ENCODE results near the gene LRRC36. TPM values are rescaled to one million over a fixed set of nuclear protein-coding genes. Genes with fewer than 3 reads are reported as not detected.

The LRRC36 gene
- total RNA-seq, 1 donor from 2014 or later, result 0.54 TPM

DNA sequence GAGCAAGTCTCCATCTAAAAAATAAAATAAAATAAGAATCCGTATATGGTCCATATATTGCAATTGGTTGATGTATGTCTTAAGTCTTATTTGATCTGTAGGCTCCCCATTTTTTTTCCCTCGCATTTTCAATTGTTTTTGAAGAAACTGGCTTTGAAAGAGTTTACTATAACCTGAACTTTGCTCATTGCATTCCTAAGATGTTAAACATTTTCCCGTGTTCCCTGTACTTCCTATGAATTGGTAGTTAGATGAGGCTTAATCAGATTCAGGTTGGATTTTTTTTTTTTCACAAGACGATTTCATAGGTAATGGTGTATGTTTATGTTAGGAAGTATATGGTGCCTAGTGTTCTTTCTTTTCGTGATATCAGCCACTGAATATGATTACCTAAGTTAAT lies 3.3 kb downstream of the LRRC36 start:
- Histone ChIP-seq H3K36me3 (ENCODE audit: control insufficient read depth, insufficient read depth, low read length) (no peaks in the 10 kb centered on the region), H3K4me3 (ENCODE audit: low read depth, low read length) (no peak overlapping the region), H3K27me3 (ENCODE audit: control insufficient read depth, insufficient read depth, low read length) (no peaks in the 10 kb centered on the region)
- DNase-seq (ENCODE audit: low read depth), result no peak
- TF ChIP-seq, protein P1, sequence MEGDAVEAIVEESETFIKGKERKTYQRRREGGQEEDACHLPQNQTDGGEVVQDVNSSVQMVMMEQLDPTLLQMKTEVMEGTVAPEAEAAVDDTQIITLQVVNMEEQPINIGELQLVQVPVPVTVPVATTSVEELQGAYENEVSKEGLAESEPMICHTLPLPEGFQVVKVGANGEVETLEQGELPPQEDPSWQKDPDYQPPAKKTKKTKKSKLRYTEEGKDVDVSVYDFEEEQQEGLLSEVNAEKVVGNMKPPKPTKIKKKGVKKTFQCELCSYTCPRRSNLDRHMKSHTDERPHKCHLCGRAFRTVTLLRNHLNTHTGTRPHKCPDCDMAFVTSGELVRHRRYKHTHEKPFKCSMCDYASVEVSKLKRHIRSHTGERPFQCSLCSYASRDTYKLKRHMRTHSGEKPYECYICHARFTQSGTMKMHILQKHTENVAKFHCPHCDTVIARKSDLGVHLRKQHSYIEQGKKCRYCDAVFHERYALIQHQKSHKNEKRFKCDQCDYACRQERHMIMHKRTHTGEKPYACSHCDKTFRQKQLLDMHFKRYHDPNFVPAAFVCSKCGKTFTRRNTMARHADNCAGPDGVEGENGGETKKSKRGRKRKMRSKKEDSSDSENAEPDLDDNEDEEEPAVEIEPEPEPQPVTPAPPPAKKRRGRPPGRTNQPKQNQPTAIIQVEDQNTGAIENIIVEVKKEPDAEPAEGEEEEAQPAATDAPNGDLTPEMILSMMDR (IDR thresholded peaks at IDR 0.05; ENCODE audit: insufficient read depth, low read length, poor library complexity, severe bottlenecking), result no peak

DNA sequence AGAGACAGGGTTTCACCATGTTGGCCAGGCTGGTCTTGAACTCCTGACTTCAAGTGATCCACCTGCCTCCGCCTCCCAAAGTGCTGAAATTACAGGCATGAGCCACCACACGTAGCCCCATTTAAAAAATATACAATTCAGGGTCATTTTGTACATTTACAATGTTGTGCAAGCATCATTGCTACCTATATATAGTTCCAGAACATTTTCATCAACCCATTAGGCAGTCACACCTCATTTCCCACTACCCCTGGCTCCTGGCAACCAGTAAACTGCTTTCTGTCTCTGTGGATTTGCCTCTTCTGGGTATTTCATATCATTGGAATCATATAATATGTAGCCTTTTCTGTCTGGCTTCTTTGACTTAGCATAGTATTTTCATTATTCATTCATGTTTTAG lies 6.7 kb downstream of the LRRC36 start:
- Histone ChIP-seq H3K4me3 (ENCODE audit: low read depth, low read length) (no peak overlapping the region), H3K27me3 (ENCODE audit: control insufficient read depth, insufficient read depth, low read length) (no peaks in the 10 kb centered on the region), H3K36me3 (ENCODE audit: control insufficient read depth, insufficient read depth, low read length) (no peaks in the 10 kb centered on the region)
- DNase-seq (ENCODE audit: low read depth), result no peak
- TF ChIP-seq, protein P1 (IDR thresholded peaks at IDR 0.05; ENCODE audit: insufficient read depth, low read length, poor library complexity, severe bottlenecking), result no peak

GRCh38 chr16:67336116-67336515 lies 9.5 kb downstream of the LRRC36 start:
- Histone ChIP-seq H3K36me3 (ENCODE audit: control insufficient read depth, insufficient read depth, low read length) (no peaks in the 10 kb centered on the region), H3K4me3 (ENCODE audit: low read depth, low read length) (no peak overlapping the region), H3K27me3 (ENCODE audit: control insufficient read depth, insufficient read depth, low read length) (no peaks in the 10 kb centered on the region)
- TF ChIP-seq, protein P1 (IDR thresholded peaks at IDR 0.05; ENCODE audit: insufficient read depth, low read length, poor library complexity, severe bottlenecking), result no peak
- DNase-seq (ENCODE audit: low read depth), result no peak

- H3K4me3 ChIP-seq (ENCODE audit: low read depth, low read length), result no peak overlapping the region
- no peak for DNase-seq (ENCODE audit: low read depth)
- TF ChIP-seq, protein P1 (IDR thresholded peaks at IDR 0.05; ENCODE audit: insufficient read depth, low read length, poor library complexity, severe bottlenecking), result no peak
- H3K36me3 ChIP-seq (ENCODE audit: control insufficient read depth, insufficient read depth, low read length), result no peaks in the 10 kb centered on the region
- H3K27me3 ChIP-seq (ENCODE audit: control insufficient read depth, insufficient read depth, low read length), result no peaks in the 10 kb centered on the region
Observed at GRCh38 chr16:67336648-67337047, 10.0 kb downstream of the LRRC36 start.

- no peaks in the 10 kb centered on the region for H3K36me3 ChIP-seq (ENCODE audit: control insufficient read depth, insufficient read depth, low read length)
- no peak for DNase-seq (ENCODE audit: low read depth)
- no peaks in the 10 kb centered on the region for H3K27me3 ChIP-seq (ENCODE audit: control insufficient read depth, insufficient read depth, low read length)
- TF ChIP-seq, protein P1 (IDR thresholded peaks at IDR 0.05; ENCODE audit: insufficient read depth, low read length, poor library complexity, severe bottlenecking), result no peak
- H3K4me3 ChIP-seq (ENCODE audit: low read depth, low read length), result no peak overlapping the region
Observed at GRCh38 chr16:67339453-67339852, 12.8 kb downstream of the LRRC36 start.

- Histone ChIP-seq H3K27me3 (ENCODE audit: control insufficient read depth, insufficient read depth, low read length) (no peaks in the 10 kb centered on the region), H3K36me3 (ENCODE audit: control insufficient read depth, insufficient read depth, low read length) (no peaks in the 10 kb centered on the region), H3K4me3 (ENCODE audit: low read depth, low read length) (no peak overlapping the region)
- DNase-seq (ENCODE audit: low read depth), result no peak
- TF ChIP-seq, protein P1 (IDR thresholded peaks at IDR 0.05; ENCODE audit: insufficient read depth, low read length, poor library complexity, severe bottlenecking), result no peak
Observed at GRCh38 chr16:67341250-67341649, 14.6 kb downstream of the LRRC36 start.

Data from kidney epithelial cell (primary cell).